ENCODE measurements around the gene RMRP. TPM values are rescaled to one million over a fixed set of nuclear protein-coding genes. Genes with fewer than 3 reads are reported as not detected.
A peak's percentile ranks its signal among the peaks of the same experiment; 100 is the strongest.
"Not testable (repeated sequence)": the region's sequence is repeated elsewhere in the genome, so short reads cannot be mapped to it uniquely, and the experiment has no call there.

Gene RMRP
- total RNA-seq, 1 donor from 2014 or later: 94,985 TPM

DNA sequence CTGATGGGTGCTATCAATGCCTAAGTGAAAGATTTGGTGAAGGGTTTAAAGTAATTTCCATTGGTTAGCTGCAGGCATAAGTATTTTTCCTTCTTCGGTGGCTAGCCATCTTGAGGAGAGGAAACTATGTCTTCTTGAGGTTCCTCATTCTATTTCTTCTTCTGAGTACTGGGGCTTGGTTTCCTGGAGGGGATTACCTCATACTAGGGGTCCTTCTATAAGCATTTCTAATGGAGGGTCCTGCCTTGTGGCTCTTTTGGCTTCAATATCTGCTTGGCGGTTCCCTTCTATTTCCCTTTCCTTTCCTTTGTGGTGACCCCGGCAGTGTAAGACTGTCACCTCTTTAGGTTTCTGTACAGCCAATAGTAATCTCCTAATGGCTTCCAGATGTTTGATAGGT, 16.3 kb downstream of the RMRP start:
- DNase-seq: not testable (repeated sequence)

DNA sequence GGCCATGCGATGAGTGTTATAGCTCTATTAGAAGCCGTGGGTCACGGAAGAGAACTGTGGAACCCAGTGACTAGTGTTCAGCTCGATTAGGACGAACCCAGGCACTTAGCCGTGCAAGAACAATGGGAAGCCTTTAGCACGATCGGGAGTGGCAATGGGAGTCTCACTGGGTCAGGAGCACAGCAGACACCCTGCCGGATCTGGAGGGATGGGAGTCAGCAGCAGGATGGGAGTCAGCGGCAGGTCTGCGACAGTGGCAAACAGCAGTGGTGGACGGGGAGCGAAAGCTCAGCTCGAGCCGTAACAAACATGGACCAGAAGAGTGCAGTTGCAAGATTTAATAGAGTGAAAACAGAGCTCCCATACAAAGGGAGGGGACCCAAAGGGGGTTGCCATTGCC, 17.4 kb downstream of the RMRP start:
- not testable (repeated sequence) for DNase-seq

DNA sequence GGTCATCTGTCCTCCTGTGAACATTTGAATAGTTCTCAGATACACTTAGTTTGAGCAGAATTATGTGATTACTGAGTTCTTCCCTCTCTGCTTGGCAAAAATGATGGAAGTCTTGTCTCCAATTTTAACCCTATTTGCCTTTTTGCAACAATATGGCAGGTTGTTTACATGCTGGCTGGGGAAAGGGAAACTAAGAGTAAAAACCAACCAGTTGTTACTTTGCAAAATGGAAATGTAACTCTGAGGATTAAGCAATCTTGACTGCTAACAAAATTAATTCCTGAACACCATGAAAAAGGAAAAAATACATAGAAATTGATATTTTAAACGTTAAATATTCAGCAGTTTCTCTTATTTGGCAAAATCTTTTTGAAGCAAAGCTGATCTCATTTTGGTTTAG, 18.2 kb downstream of the RMRP start:
- DNase-seq: no peak

DNA sequence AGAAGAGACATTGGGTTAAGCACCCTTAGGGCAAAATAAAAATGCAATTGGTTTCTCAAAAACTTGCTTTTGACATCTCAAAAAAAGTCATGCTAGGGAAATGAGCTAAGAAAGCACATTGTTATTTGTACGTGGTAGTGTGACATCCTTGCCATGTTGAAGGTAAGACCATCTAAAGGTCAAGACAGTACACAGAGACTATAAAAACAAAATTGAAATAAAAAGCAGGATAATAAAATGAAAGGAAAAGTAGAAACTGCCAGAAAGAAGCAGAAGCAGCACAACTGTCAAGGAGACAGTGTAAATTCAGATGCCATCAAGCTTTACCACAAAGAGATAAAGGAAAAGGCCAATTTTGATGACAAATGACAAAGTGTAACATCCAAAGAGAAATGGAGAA, 18.6 kb downstream of the RMRP start:
- DNase-seq: not testable (repeated sequence)

DNA sequence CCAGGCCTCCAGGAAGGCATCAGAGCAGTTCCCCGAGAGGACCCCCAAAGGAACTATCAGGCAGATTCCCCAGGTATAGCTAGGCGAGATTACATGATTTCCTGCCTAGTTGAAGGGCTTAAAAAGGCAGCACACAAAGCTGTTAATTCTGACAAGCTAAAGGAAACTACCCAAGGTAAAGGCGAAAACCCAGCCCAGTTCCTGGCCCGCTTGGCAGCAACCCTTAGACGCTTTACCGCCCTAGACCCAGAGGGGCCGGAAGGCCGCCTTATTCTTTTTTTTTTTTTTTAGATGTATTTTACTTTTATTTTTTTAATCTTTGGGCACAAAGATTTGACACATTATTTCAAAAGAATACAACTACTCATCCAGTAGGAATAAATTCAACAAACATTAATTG, 19.1 kb downstream of the RMRP start:
- not testable (repeated sequence) for DNase-seq

DNA sequence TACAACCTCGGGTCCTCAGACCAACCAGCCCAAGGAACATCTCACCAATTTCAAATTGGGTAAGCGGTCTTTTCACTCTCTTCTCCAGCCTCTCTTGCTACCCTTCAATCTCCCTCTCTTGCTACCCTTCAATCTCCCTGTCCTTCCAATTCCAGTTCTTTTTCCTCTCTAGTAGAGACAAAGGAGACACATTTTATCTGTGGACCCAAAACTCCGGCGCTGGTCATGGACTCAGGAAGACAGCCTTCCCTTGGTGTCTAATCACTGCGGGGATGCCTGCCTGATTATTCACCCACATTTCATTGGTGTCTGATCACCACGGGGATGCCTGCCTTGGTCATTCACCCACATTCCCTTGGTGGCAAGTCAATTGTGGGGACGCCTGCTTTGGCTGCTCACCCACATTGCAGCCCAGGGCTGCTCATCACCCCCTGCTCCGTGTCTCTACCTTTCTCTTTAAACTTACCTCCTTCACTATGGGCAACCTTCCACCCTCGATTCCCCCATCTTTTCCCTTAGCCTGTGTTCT, 20.3 kb downstream of the RMRP start:
- not testable (repeated sequence) for DNase-seq

DNA sequence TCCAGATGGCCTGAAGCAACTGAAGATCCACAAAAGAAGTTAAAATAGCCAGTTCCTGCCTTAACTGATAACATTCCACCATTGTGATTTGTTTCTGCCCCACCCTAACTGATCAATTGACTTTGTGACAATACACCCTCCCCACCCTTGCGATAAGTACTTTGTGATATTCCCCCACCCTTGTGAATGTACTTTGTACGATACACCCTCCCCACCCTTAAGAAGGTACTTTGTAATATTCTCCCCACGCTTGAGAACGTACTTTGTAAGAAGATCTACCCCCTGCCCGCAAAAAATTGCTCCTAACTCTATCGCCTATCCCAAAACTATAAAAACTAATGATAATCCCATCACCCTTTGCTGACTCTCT, 21.0 kb downstream of the RMRP start:
- DNase-seq: not testable (repeated sequence)

DNA sequence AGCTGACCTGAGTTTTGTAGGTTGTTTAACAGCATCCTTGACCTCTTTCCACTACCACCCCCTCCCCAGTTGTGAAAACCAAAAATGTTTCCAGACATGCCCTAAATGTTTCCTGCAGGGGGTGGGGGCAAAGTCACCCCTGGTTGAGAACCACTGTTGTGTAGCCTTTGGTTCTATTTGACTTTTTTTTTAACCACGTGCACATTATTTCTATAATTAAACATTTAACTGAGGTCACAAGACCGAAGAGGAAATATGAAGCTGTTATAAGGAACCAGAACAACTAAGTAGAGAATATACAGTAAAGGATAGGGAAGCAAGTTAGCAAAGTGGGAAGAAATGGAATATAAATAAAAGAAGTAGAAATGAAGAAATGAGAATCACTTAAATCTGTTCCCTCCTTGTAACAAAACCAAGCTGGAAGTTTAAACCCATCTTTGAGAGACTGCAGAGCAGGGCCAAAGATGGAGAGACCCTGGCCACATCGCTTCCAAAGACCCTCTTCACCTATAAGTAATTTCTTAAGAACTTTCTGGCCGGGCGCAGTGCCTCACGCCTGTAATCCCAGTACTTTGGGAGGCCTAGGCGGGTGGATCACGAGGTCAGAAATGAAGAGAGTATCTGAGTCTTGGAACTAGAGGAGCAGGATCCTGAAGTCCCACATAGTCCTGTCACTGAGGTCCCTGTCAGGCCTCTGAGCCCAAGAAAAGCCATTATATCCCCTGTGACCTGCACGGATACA, 21.5 kb downstream of the RMRP start:
- no peak for DNase-seq

DNA sequence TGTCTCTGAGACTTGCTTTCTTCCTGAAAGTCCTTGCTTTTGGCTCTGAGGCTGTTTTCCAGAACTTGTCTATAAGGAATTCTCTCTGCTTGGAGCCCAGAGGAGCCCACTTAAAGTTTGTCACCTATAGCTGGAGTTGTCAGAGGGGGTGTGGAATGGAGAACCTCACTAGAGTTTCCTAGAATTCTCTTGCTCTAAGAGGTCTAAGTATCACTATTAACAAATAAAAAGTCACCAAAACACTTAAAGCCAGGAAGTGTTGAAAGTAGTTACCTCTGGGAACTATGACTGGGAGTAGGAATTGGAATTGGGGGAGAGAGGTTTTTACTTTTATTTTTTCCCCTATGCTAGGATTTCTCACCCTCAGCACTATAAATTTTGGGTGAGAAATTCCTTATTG, 22.1 kb downstream of the RMRP start:
- DNase-seq: no peak

DNA sequence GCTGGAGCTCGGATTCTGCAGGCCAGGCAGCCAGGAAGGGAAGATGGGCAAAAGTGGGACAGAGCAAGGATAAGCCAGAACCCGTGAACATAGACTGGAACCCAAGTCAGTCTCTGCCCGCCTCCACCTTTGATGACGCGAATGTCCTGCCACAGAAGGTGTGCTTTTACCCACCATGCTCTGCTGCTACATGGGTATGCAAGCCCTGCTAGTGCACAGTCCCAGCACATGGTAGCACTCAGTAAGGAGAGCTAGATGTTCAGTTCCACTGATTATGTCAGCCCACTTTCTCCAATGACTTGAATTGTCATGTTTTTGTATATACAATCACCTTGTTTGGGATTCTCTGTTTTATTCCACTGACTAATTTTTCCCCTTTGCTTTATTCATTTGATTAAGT, 28.2 kb downstream of the RMRP start:
- no peak for DNase-seq

DNA sequence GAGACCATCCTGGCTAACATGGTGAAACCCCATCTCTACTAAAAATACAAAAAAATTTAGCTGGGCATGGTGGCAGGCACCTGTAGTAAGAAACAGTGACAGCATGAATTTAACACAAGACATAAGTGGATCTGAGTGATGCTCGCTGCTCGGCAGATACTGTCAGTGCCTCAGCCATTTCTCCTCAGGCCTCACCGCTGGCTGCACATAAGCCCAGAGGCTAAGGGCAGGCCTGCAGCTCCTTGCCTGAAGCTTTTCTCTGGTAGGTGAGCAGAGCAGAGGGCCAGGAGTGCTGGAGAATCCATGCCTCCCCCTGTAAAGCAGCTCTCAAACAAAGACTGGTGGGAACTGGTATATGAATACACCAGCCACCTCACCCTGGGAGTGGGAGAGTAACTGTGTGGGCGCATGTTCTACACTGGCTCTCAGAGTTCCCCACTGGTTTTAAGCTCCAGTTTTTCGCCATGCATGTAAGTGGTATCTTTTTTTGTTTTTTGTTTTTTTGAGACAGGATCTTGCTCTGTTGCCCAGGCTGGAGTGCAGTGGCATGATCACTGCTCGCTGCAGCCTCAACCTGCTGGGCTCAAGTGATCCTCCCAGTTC, 29.3 kb downstream of the RMRP start:
- DNase-seq: no peak

DNA sequence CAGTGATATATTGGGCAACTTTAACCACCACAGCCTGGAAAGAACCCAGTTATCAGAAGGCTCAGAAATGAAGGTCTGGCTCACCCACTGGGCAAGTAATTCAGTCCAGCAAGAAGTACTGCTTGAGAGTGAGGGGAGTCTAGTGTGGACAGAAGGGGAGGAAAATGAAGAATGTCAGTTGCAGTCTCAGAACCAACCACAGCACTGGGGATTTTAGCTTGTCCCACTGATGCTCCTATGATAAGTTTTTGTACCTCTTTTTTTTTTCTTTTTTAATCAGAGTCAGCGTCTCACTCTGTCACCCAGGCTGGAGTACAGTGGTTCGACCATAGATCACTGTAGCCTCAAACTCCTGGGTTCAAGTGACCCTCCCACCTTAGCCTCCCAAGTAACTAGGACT, 30.2 kb downstream of the RMRP start:
- no peak for DNase-seq

DNA sequence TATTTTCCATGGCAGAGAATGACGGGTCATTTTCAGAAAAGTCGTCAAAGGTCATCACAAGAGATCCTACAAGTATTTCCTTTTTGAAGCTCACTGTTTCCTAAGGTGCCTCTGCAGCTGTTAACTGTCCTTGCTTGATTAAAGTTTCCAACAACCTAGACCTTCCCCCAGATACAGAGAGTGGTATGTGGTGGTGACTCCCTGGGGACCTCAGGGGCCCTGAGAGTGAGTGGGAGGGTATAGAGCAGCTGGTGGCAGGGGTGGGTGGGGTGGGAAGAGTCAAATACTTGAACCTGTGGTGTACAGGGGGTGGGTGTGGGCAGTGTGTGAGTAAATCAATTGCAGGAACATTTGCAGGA, 38.0 kb downstream of the RMRP start:
- no peak for DNase-seq

DNA sequence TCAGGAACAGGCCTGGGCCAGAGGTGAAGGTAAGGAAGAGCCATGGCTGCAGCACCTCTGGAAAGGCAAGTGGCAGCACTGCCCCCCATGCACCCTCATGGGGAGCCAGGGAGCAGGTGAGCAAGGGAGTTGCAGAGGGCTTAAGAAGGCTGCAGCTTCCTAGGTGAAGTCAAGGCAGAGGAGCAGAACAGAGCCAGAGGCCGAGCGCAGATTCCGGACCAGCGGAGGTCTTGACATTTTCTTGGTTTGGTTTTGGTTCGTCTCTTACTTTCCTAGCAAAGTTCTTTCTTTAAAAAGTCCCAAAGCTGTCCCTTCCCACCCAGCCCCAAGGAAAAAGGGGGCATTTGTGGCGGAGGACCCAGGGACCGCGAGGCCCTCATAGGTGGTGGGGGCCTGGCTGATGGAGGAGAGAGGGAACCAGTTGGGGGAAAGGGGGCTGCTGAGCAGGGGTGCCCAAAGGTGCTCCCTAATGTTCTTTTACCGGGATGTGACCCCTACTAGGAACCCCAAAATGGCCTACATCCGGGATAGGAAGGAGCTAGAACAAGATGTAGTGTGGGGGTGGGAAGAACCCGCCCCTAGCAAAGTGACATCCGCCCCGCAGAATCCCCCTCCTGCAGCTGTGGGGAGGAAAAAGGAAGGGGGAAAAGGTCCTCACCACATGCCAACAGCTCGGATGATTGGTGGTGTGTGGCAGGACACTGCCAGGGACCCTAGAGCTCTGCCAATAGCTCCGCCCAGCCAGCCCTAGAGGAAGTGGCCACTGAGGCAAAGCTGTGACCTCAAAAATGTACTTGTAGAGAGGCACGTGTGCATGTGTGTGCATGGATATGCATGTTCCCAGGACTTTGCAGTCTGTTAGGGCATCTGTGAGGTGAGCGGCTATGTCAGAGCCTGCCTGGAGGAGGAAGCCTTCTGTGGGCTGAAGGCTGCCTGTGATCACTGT, 38.7 kb downstream of the RMRP start:
- no peak for DNase-seq

DNA sequence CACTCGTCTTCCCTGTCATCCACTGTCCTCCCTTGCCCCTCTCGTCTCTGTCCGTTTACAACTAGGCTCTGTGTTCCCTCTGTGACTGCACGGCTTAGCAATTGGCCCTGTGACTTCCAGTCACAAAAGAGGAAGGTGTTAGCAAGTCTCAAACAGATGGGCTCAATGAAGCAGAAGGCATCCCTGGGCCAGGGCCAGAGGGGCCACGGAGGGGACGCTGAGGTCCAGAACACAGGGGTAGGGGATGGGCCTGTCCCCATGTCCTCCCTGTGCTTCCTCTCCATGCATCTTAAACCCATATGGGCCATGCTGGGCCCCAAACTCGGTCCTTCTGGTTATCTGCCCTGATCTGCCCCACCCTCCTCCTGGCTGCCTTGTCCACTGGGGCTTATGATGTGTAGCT, 39.5 kb downstream of the RMRP start, which contains the start of gene CD72:
CD72 (minus strand) TSS at position 89 of the 403 bp plus-strand sequence. CDS start 110 bp downstream, outside the sequence.
- no peak for DNase-seq

DNA sequence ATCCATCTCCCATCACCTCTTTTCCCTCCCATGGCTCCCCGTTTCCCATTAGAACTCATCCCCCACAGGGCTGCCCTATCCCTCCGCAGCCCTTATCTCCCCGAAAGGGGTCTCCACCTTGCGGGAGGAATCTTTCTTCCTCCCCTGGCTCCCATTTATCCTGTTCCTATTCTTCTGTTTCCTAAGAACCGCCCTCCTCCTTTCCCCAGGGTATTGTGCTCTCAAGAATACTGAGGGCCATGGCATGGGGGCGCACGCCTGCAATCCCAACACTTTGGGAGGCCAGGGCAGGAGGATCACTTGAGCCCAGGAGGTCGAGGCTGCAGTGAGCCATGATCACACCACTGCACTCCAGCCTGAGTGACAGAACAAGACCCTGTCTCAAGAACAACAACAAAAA, 40.3 kb downstream of the RMRP start:
- DNase-seq: no peak

DNA sequence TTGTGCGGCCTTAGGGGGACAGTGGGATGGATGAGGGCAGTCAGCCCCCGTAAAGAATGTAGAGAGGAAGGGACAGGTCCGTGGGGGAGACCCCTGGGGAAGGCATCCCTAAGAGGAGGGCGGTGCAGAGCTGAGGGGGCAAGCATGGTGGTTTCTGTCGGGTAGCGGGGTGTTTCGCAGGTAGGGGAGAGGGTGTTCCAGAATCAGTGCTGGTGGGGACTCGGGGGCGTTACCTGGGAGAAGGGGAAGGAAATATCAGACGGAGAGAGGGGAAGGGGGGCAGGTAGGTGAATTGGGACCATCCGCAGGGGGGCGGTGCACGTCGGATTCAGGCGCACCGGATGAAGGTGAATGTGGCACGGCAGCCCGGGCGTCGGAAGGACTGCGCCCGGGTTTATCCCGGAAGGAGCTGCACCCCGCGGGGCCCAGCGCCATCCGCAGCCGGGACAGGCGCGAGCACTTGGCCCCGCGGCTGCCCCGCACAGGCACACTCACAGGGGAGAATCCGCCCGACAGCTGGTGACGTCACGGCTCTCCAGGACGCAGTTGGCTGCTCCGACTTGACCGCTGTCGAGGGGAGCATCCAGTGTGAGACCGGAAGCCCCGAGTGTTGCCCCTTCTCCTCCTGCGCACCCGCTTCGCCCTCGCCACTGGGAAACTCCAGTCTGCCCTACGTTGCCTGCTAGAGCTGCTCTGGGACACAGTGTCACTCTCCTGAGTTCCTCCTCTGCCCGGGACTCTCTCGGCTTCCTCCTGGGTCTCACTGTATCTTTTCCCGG, 40.9 kb downstream of the RMRP start:
- DNase-seq: no peak

DNA sequence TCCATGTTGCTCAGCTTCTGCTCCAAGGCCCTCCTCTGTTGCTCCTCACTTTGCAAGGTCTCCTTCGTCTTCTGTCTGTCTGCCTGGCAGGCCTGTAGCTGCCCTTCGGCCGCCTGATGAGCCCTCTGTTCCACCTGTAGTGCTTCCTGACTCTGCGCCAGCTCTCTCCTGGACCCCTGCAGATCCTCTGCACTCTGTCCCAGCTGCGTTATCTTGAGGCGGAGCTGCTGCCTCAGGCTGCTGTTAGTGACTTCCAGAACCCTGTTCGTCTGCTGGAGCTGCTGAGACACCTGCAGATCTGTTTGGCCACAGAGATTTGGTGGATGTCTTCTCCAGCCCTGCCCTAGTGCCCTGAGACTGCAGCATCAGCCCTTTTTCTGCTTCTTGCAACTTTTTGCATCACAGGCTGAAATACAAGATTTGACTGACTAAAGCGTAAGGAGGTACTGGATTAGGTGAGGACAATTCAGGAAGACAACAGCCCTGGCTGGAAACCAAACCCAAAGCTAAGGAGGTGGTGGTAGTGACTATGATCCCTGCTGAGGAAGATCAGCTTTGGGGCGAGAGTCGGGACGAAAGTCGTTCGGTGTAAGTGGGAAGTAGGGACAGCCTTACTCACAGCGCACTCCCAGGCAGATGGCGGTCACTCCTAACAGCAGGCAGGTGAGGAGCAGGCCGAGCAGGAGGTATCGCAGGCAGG, 41.7 kb downstream of the RMRP start:
- no peak for DNase-seq

DNA sequence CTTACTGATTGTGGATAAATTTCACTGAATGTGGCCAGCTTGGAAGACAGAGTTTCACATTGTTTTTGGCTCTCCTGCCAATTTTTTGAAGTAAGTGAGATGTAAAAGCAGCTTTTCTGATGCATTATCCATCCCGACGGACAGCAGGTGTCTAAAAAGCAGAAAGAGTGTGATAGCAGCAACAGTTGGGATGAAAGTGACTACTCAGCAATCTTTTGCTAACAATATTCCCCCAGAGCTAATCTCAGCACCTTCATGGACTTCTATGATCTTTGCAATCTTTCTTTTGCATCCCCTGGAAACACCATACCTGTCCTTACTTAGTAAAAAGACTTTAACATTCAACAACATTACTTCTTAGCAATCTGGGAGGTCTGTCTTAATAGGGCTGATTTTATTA, 45.0 kb downstream of the RMRP start:
- DNase-seq: no peak

DNA sequence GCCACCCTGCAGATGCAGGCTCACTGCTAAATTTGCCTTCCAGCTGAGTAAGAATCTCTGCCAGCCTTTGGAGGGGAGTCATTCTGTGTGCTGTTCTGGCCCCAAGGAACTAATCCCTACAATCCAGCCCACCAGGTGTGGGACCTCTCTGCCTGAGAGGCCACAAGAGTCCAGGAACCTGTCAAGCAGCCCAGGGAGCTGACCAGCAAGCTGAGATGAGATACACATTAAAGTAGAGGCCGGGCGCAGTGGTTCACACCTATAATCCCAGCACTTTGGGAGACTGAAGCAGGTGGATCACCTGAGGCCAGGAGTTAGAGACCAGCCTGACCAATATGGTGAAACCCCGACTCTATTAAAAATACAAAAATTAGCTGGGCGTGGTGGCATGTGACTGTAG, 45.8 kb downstream of the RMRP start:
- not testable (repeated sequence) for DNase-seq

DNA sequence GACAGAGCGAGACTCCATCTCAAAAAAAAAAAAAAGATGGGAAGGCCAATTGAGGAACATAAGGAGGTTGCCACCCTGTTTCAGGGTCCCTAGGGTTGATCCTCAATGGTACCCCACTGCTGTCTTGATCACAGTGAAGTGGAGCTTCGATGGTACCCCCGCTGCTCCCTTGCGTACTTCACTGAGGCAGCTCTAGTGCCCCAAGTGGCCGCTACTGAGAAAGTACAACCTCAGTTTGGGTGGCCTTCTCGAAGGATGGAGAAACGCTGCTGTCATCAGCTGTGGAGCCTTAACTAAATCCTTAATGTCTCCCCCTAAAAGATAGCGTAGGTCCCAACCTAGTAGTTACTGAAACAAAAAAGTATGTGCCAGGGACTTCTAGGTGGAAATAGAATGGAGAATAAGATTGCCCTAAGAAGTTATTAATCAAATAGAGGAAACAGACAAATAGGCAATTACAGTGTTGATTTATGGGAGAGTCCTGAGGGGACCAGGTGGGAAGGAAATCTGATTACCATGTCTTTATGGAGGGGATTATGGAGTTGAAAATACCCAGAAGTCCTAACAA, 46.5 kb downstream of the RMRP start:
- peak; percentile 8 for DNase-seq

Data from skin of body (tissue), 2 donors.